Measurements from ENCODE around the gene WDR19. TPM values are rescaled to one million over a fixed set of nuclear protein-coding genes. Genes with fewer than 3 reads are reported as not detected.

Gene WDR19
- total and polyA plus RNA-seq, 10 donors = 17.7 to 48.3 (median 24.6) TPM

- H3K4me3 ChIP-seq = no peak overlapping the region
- no peaks in the 10 kb centered on the region for H3K27me3 ChIP-seq (replicated peaks in 1 of 7)
- 94 to 100% (median 98%) methylated on average over 1 of the region's 1 CpG for WGBS, 5 donors
- DNase-seq = no peak
- TF ChIP-seq POLR2AphosphoS5 (IDR thresholded peaks at IDR 0.05) (no peak), CTCF (IDR thresholded peaks at IDR 0.05 in 8 of 11, conservative IDR thresholded peaks at IDR 0.05 in 3 of 11) (no peak), POLR2A (IDR thresholded peaks at IDR 0.05) (no peak)
- H3K36me3 ChIP-seq = peaks cover 0 to 94% (median 45%) of the 10 kb centered on the region in 6 donors
- intact Hi-C loops (cut with DNase I; ENCODE audit: low total_unique reads) = no loop called here
- no peaks in the 10 kb centered on the region for H3K4me1 ChIP-seq
- H3K9me3 ChIP-seq = no peaks in the 10 kb centered on the region
- no peak overlapping the region for H3K27ac ChIP-seq
These were observed 141.5 kb downstream of the WDR19 start for GRCh38 chr4:39323821-39324220.

- 89 to 97% (median 97%) methylated on average over 2 of the region's 2 CpGs for WGBS, 5 donors
- no peak for DNase-seq
- H3K4me3 ChIP-seq = no peak overlapping the region
- intact Hi-C loops (cut with DNase I; ENCODE audit: low total_unique reads) = no loop called here
- H3K27me3 ChIP-seq (replicated peaks in 1 of 7) = no peaks in the 10 kb centered on the region
- H3K36me3 ChIP-seq = peaks cover 0 to 88% (median 42%) of the 10 kb centered on the region in 6 donors
- H3K27ac ChIP-seq = no peak overlapping the region
- no peak for TF ChIP-seq POLR2A (IDR thresholded peaks at IDR 0.05)
- no peak for TF ChIP-seq CTCF (IDR thresholded peaks at IDR 0.05 in 8 of 11, conservative IDR thresholded peaks at IDR 0.05 in 3 of 11)
- TF ChIP-seq POLR2AphosphoS5 (IDR thresholded peaks at IDR 0.05) = no peak
- H3K4me1 ChIP-seq = no peaks in the 10 kb centered on the region
- no peaks in the 10 kb centered on the region for H3K9me3 ChIP-seq
These were observed 142.1 kb downstream of the WDR19 start for GRCh38 chr4:39324446-39324845.

GRCh38 chr4:39324897-39325613, 142.7 kb downstream of the WDR19 start:
- Histone ChIP-seq H3K27ac (no peak overlapping the region), H3K4me3 (no peak overlapping the region), H3K27me3 (replicated peaks in 1 of 7) (no peaks in the 10 kb centered on the region), H3K36me3 (peaks cover 0 to 82% (median 36%) of the 10 kb centered on the region in 6 donors), H3K9me3 (no peaks in the 10 kb centered on the region), H3K4me1 (no peaks in the 10 kb centered on the region)
- 83 to 99% (median 94%) methylated on average over 4 of the region's 4 CpGs for WGBS, 5 donors
- intact Hi-C loops (cut with DNase I; ENCODE audit: low total_unique reads) = no loop called here
- TF ChIP-seq CTCF (IDR thresholded peaks at IDR 0.05 in 8 of 11, conservative IDR thresholded peaks at IDR 0.05 in 3 of 11) = no peak
- TF ChIP-seq POLR2A (IDR thresholded peaks at IDR 0.05) = no peak
- TF ChIP-seq POLR2AphosphoS5 (IDR thresholded peaks at IDR 0.05) = no peak
- no peak for DNase-seq

GRCh38 chr4:39326468-39326977, 144.2 kb downstream of the WDR19 start:
- H3K4me1 ChIP-seq = peaks cover 0 to 4% (median 0%) of the 10 kb centered on the region in 6 donors
- H3K4me3 ChIP-seq = no peak overlapping the region
- H3K27ac ChIP-seq = no peak overlapping the region
- TF ChIP-seq POLR2AphosphoS5 (IDR thresholded peaks at IDR 0.05) = no peak
- no peaks in the 10 kb centered on the region for H3K27me3 ChIP-seq (replicated peaks in 1 of 7)
- H3K36me3 ChIP-seq = peaks cover 0 to 67% (median 31%) of the 10 kb centered on the region in 6 donors
- DNase-seq = no peak
- WGBS, 5 donors = 94 to 98% (median 97%) methylated on average over 2 of the region's 2 CpGs
- intact Hi-C loops (cut with DNase I; ENCODE audit: low total_unique reads) = no loop called here
- H3K9me3 ChIP-seq = no peaks in the 10 kb centered on the region

Data from spleen (tissue), 11 donors.